T1000 (cell line): ENCODE measurements around the gene PAPOLA.

ENCODE experiments used
- DNase-seq: peaks from one replicate; lab custom pipeline; 2025; ENCODE audit warnings: mixed read lengths; lab: John Stamatoyannopoulos, UW

The PAPOLA gene

GRCh38 chr14:96565811-96566210 is 63.6 kb downstream of the PAPOLA start:
- no peak for DNase-seq

- no peak for DNase-seq
Measured at GRCh38 chr14:96567289-96567899, 65.2 kb downstream of the PAPOLA start.

DNA sequence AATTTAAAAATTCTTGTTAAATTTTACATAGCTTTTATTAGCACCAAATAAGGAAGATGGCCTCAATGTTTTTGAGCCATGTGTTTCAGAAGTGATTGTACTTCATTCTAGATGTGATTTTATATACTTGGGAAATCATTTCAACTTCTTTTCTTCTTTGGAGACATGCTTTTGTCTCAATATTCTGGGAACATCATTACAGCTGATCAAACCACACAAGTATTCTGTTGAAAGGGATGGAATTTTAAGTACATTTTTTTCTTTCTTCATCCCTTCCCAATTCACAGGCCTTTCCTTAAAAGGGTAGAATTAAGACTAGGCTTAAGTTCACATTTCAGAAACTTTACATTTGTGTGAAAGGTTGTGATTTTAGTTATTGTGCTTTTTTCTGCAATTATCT is 66.4 kb downstream of the PAPOLA start:
- DNase-seq: no peak

DNA sequence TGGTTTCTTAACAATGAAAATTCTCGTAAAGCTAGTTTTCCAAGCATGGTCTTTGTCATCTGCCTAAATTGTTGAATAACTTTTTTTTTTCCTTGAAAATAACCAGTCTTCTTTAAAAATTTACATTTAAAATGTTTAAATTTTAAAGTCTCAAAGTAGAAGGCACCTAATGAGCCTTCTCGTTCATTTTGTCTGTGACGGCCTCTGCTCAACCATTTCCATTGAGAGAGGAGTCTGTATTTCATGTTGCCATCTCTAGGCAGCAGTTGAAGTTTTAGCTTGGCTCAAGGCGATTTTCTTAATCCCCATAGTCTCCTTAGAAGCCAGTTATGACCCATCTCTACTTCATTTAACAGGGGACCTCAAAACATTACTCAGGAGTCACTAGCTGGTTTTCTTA is 69.1 kb downstream of the PAPOLA start:
- DNase-seq: no peak

DNA sequence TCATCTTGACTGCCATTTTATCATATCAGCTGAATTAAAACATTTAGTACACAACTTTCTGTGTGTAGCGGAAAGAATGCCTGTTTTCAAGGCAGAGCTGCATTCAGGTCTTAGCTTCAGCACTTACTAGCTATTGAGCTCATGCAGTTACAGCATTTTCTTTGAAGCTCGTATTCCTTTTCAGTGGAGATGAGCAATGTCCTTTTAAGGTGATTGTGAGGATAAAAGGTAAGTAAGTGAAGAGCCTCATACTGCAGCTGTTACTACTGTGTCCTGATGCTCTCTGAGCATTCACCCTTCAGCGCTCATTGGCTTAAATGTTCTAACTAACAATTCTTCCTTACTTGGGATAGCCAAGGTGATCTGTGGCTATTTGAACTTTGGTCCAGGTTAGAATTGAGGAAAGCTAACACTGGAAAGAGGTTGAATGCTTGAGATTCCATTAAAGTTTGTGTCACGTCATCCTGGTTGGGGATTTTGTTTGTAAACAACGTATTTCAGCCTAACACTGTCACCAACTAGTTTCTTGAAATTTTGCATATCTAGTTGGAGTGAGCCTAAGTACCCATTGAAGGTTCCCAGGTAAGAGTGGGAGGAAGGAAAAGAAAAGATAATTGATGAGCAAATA is 71.4 kb downstream of the PAPOLA start:
- no peak for DNase-seq

GRCh38 chr14:96574171-96574632 is 72.0 kb downstream of the PAPOLA start:
- DNase-seq: no peak

GRCh38 chr14:96574633-96575632 is 72.8 kb downstream of the PAPOLA start:
- no peak for DNase-seq

DNA sequence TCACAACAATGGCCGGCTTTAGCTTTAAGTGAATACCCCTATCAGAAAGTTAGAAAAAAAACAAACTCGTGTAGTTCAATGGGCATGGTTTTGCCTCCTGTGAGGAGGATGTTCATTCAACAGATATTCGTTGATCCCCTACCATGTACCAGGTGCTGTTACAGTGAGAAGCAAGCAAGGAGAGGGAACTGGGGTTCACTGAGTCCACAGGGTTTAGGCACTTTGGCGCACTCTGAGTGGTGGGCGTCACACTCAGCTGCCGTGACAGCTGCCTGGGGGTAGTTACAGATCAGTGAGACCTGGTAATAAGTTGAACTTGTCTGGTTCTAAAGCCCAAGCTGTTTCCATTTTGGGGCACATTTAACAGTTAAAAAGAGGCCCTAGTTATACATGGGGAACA is 74.2 kb downstream of the PAPOLA start:
- no peak for DNase-seq

DNA sequence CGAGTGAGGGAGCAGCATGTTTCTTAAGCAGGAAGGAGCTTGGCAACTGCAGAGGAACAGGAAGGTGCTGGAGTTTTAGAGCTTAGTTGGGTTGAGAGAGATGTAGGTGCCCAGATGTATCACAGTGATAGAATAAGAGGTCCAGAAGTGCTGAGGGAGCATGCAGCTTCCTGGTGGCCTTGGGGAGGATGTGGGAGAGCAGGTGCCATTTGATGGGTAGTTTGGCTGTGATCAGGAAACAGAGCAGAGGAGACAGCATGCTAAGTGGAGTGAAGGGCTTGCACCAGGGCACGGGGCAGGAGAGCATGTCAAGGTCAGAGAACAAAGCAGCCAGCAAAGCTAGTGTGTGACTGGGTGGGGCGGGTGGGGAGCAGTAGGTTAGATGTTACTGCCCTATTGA is 74.8 kb downstream of the PAPOLA start:
- DNase-seq: no peak

GRCh38 chr14:96578619-96579018 is 76.4 kb downstream of the PAPOLA start:
- DNase-seq: no peak

GRCh38 chr14:96579358-96579757 is 77.2 kb downstream of the PAPOLA start:
- no peak for DNase-seq

DNA sequence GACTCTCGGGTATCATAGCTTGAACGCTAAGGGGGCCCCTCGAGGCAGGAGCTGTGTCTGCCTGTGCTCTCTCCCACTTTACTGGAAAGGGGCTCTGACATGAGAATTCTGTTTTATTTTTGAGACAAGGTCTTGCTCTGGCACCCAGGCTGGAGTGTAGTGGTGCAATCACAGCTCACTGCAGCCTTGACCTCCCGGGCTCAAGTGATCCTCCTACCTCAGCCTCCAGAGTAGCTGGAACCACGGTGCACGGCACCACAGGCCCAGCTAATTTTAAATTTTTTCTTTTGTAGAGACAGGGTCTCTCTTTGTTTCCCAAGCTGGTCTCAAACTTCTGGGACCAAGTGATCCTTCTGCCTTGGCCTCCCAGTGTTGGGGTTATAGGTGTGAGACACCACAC is 77.7 kb downstream of the PAPOLA start:
- DNase-seq: no peak

- no peak for DNase-seq
Measured at GRCh38 chr14:96580566-96580965, 78.4 kb downstream of the PAPOLA start.

DNA sequence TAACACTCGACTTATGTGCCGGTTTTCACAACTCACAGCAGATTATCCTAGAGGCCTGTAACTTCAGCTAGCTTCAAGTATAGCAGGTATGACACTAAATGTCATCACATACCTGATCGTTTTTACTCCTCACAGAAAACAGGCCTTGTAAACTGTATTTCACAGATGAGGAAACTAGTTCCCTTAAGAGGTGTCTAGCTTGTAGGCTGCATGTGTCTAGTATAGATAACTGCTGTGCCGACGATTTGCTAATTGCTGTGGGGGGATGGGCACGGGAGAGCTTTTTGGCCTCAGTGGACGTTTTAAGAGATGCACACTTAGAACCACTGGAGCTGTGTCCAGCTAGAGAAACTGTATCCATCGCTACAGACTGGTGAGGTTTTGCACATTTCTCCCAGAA is 78.8 kb downstream of the PAPOLA start:
- no peak for DNase-seq

- no peak for DNase-seq
Measured at GRCh38 chr14:96581902-96582301, 79.7 kb downstream of the PAPOLA start.

- no peak for DNase-seq
Measured at GRCh38 chr14:96582411-96582961, 80.3 kb downstream of the PAPOLA start.

DNA sequence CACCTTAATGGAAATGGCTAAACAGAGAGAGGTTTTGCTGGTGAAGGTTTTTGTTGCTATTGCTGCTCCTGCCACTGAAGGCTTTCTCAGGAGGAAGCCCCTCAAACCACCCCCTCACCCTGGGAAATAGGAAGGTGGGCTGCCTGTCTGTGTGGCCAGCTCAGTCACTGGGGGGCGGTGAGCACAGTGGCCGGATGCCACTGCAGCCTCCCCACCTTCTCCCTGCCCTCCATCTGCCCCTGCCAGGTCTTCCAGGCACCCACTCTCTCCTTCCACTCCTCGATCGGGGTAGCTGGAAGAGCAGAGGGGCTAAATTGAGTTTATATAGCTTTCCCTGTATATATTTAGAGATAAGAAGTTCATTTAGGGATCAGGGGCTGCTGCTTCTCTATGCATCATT is 80.8 kb downstream of the PAPOLA start:
- no peak for DNase-seq

DNA sequence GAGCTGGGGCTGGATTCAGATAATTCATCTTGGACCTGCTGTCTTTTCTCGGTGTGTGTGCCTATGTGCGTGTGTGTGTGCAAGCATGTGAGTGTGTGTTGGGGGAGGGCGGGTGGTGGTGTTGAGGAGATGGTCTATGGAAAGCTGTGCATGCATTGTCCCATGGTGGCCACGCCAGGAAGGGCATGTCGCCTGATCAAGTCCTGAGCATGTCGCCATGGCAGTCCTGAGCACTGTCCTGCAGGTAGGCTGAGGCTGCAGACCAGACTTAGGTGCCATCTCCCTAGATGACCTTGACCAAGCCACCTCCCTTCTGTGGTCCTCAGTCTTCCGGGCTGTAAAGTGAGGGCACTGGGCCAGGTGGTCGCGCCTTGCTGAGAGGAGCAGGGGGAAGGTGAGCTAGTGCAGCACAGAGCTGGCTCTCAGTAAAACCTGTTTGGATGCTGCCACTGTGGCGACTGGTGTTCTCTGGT is 81.4 kb downstream of the PAPOLA start:
- DNase-seq: no peak

GRCh38 chr14:96584199-96584906 is 82.2 kb downstream of the PAPOLA start:
- no peak for DNase-seq

DNA sequence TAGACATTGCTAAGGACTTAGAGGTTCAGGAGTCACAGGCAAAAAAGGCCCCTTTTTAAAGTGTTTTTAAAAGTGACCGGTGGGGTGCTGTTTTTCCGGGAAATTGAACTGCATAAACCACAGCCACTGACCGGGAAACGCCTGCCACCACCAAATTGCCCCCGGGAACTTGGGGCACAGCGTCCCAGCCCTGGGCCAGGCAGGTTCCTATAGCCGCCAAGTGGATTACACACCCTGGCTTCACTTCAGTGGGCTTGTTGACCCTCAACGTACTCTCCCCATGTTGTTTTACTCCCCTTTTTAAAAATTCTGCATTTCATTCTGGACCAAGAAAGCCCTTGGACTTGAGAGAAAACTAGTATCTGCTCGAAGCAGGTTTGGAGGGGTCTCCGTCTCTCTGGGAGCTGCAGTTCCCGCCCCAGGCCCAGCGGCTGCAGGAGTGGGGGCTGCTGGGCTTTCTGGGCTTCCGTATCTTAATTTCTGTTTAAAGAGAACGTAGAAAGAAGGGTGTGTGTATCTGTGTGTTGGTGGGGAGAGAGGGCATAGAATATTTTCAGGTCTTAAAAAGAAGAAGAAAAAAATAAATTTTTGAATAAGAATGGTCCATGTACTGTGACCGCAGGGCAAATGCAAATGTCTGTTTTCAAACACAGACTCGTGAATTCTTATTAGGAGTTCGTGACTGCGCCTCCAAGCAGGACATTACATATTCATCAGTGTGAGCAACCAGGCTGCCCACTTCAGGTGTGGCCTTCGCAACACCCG is 82.9 kb downstream of the PAPOLA start:
- no peak for DNase-seq

- DNase-seq: no peak
Measured at GRCh38 chr14:96585672-96586013, 83.5 kb downstream of the PAPOLA start.
